Stimulated activated CD8-positive, alpha-beta memory T cell treated with anti-CD3 and anti-CD28 coated beads, Interleukin-4, amount 100 ng/mL, for 4 hours (primary cell): ENCODE measurements around the gene CHTOP.
"Not testable (repeated sequence)": the region's sequence is repeated elsewhere in the genome, so short reads cannot be mapped to it uniquely, and the experiment has no call there.

Experiments
- DNase-seq, 2 donors: peaks; one replicate each; pipeline ENCODE4 v3.0.0-alpha.2; 2020; ENCODE audit warnings: low read depth in 2 of 2, low spot score in 1 of 2

The CHTOP gene

DNA sequence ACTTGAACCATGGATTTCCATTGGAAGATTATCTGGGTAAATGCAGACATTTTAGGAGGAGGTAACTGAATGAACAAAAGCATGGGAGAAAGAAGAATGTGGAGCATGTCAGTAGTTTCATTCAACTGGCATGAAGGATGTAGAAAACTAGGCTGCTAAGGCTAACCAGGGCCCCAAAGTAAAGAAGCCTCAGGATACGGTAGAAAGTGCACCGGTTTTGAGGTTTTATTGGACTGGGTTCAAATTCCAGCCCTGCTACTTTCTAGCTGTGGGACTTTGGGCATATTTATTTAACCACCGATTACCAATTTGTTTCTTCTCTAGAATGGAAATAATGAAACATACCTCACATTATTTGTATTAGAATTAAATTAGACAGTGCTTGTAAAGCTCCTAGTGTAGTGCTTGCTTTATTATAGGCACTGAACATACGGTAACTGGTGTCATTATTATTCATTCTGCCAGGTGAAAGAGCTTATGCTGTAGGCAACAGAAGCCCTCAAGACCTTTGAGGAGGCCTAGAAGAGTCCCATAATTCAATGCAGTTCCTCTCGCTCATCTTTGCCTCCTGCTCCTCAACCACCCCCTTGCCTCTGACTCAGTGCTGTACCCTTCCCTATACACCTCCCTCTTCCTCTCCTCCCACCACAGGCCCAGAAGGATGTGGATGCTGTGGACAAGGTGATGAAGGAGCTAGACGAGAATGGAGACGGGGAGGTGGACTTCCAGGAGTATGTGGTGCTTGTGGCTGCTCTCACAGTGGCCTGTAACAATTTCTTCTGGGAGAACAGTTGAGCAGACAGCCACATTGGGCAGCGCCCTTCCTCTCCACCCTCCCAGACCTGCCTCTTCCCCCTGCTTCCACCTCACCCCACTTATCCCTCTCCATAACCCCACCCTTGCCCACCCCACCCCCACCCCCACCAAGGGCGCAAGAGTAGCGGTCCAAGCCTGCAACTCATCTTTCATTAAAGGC is 2.5 kb upstream of the CHTOP start:
- DNase-seq: no peak

DNA sequence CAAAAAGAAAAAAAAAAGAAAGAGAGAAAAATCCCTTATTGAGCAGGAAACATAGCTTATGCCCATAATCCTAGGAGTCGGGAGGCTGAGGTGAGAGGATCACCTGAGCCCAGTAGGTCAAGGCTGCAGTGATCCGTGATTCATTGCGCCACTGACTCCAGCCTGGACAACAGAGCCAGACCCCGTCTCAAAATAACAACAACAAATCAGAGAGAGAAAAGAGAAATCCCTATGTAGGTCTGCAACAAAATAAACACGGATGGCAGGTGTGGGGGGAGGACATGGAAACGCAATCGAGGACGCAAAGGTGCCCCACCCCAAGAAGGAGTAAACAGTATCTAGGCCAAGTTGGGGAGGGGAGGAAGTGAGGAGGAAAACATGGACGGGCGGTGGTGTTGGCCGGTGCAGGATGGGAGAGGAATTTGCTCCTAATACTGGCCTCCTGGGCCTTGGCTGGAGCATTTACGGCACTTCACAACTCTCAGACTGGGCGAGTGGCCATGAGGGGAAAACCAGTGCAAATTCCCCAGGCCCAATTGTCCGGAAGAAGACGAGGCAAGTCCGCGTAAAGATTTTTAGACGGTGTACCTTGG is 609 bp upstream of the CHTOP start:
- no peak for DNase-seq

DNA sequence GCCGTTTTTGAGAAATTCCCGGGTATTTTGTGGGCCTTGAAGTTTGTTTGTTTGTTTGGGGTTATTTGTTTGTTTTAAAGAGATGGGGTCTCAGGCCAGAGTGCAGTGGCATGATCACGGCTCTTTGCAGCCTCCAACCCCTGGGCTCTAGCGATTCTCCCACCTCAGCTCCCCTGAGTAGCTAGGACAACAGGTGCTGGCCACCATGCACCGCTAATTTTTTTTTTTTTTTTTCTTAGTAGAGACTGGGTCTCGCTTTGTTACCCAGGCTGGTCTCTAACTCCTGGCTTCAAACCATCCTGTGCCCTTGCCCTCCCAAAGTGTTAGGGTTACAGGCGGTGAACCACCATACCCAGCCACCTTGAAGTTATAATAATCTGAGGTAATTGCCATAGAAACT is 2.0 kb downstream of the CHTOP start:
- DNase-seq: no peak

DNA sequence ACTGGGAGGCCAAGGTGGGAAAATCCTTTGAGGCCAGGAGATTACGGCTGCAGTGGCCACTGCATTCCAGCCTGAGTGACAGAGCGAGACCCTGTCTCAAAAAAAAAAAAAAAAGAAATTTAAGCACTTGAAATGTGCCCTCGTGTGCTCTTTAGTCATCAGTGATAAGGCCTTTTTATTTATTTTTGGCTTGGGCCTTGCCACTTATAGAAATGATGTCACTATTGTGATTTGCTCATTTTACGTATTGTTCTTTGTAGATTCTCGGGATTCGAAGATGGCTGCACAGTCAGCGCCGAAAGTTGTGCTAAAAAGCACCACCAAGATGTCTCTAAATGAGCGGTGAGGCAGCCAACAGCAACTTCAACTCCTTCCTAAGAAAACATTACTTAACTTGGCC is 2.4 kb downstream of the CHTOP start:
- DNase-seq: no peak

DNA sequence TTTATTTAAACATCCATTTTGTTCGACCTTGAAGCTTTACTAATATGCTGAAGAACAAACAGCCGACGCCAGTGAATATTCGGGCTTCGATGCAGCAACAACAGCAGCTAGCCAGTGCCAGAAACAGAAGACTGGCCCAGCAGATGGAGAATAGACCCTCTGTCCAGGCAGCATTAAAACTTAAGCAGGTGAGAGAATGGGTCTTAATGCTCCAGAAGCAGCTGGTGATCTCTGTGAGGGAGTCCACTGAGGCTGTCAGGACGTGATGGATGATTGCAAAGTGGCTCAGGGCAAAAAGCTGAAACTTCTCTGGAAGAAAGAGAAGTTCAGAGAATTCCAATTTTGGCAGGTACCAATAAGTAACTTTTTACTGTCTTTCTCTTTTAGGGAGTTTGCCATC is 4.4 kb downstream of the CHTOP start:
- DNase-seq: no peak

DNA sequence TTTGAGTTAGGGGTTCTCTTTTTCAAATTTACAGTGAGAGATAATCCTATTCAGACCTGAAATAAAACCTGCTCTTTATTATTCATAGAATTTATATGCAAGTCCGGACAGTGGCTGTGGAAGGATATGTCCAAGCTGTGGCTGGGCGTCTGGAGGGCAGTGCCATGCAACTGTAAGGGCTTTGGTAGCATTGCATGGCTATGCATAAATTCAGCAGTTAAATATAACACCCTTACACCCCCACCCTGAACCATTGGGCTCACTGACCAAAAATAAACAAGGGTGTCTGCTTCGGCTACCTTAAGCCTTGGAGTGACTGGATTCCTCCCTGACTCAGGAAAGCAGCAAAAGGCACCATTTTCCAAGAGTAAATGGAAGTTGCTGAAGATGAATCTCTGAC is 5.4 kb downstream of the CHTOP start:
- no peak for DNase-seq

DNA sequence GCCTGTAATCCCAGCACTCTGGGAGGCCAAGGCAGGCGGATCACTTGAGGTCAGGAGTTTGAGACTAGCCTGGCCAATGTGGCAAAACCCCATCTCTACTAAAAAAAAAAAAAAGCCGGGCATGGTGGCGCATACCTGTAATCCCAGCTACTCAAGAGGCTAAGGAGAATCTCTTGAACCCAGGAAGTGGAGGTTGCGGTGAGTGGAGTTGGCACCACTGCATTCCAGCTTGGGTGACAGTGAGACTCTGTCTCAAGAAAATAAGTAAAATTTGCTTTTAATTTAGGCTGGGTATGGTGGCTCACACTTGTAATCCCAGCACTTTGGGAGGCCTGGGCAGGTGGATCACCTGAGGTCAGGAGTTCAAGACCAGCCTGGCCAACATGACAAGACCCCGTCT is 6.3 kb downstream of the CHTOP start:
- DNase-seq: not testable (repeated sequence)

DNA sequence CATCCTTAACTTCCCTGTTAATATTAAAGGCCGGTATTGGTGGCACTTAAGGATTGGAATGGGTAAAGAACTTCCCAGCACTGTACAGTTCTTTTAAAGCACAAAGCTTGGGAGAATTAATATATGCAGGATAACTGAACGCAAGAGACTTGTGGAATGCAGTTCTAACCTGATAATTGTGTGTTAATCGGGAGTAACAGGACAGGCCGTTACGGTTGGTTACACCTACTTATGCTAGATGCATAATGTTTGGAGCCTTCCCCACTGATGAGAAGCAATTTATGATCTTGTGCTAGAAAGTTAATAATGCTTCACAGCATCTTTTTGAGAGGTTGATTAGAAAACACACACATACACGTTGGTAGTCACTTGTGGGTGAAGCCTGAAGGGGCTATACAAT is 7.0 kb downstream of the CHTOP start:
- DNase-seq: no peak

DNA sequence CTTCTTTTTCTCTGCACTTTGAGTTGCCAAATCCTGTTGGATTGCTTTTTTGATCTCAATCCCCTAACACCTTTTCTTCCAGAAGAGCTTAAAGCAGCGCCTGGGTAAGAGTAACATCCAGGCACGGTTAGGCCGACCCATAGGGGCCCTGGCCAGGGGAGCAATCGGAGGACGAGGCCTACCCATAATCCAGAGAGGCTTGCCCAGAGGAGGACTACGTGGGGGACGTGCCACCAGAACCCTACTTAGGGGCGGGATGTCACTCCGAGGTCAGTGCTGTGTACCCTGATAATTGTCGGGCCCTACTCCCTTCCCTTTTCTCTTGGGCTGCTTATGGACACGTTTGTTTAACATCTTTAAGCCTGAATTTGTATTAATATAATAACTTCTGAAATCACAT is 8.3 kb downstream of the CHTOP start:
- no peak for DNase-seq

DNA sequence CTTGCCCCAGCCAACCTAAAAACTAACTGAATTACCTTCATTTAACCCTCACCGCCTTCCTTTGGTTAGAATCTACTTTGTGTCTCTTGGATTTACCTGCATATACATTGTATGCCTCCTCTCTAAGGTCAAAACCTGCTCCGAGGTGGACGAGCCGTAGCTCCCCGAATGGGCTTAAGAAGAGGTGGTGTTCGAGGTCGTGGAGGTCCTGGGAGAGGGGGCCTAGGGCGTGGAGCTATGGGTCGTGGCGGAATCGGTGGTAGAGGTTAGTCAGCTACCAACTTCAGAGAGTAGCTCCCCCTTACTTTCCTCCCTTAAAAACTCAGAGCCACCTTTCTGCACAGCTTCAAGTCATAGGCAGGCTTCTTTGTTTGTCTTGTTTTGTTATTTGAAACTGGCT is 9.2 kb downstream of the CHTOP start:
- DNase-seq: no peak

DNA sequence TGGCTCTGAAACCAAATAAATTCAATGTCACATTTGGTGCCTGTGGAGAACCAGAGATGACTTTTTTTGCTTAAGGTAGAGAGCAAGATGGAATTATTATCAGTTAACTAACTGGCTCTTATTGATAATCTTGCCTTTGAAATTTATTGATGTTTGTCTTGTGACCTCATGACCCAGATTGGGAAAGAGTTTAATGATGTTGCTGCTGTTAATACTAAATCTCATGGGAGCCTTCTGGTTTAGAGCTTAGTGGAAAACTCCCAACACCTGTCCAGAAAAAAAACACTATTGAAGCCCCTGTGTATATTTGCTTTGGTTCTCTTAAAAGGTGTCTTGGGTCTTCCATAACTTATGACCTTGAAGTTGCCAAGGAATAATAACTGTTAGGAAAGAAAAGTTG is 9.9 kb downstream of the CHTOP start:
- no peak for DNase-seq

DNA sequence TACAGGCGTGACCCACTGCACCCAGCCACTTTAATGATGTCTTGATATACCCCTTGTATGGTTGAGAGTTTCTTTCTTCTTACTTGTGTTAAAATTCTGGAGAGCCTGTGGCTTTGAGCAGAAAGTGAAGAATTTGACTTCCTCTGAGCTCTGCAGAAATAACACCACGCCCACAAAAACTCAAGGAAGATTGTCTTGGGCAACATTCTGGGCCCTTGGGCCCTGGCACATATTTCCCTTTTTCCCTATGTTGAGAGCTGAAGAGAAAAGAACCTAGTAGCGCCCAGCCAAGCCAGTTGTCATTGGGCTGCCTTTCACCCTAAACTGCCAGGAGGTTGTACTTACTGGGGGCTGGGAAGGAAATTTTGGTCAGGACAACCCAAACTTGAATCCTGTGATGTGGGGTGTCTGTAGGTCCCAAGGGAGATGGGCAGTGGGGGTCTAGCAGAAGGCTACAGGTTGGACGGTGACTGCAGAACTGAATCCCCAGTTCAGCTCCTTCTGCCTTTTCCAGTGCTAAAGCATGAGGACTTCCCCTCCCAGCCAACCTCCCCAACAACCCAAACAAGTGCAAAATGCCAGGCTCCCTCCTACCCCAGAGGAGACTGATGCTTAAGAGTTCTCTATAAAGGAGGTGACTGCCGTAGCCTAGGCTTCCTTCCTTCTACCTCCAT is 12.9 kb downstream of the CHTOP start:
- no peak for DNase-seq

DNA sequence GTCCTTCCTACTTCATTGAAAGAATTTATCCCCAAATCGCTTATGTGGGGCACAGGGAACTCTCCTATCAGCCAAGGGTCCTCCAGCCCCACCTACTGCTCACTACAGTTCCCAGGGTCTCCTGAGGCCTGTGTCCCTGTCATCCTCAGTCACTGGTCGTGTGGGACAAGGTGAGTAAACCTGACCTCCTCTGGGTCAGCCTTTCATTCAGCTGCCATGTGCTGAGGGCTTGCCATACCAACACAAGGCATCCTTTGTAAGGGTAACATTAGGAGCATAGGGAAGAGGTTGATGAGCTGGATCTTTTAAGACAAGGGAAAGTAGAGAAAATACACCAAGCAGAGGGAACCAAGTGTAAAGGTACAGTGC is 13.5 kb downstream of the CHTOP start:
- no peak for DNase-seq

DNA sequence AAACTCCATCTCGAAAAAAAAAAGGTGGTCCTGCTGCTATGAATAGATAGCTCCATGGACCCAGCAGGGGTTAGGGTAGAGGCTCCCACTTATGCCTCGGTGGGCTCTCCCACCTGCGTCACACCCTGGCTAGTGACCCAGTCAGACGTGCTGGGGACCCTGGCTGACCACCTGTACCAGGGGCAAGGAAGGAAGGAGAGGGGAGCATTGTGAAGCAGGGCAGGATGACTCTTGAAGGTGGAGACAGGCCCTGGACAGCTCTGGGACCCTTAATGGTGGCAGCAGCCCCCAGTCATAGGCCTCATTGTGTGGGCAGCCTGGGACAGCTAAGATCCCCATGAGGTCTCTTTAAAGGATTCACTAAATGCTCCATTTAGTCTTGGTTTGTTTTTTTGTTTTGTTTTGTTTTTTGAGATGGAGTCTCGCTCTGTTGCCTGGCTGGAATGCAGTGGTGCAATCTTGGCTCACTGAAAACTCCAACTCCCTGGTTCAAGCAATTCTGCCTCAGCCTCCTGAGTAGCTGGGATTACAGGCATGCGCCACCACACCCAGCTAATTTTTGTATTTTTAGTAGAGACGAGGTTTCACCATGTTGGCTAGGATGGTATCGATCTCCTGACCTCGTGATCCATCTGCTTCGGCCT is 14.3 kb downstream of the CHTOP start:
- no peak for DNase-seq

DNA sequence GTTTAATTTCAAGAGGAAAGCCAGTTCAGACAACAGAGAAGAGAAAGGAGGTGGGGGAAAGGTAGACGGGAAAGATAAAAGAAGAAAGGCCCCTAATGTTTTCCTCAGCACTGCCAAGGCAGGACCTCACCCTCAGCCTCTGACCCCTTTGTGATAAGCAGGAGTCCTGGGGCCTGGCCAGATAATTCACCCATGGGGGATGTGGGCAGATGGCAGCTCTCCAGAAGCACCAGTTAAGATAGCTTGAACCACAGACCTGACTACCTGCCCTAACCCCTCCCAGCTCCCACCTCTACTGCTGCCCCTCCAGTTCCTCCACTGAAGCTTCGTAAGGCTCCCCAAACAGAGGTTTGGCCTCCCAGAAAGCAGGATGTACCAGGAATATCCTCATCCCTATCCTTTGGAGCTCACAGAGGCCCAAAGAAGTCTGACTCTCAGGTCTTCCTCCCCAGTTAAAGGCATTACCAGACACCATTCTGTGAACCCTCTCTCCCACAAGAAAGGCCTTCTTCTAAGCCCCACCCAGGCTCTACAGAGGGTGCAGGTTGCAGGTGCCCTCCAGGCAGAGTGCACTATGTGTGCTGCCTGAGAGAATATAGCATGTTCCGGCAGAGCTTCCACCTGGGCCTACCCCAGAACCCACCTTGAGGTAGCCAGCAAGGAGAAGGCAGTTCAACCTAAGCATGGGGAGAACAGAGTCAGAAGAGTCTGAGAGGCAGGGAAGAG is 15.4 kb downstream of the CHTOP start:
- DNase-seq: no peak

DNA sequence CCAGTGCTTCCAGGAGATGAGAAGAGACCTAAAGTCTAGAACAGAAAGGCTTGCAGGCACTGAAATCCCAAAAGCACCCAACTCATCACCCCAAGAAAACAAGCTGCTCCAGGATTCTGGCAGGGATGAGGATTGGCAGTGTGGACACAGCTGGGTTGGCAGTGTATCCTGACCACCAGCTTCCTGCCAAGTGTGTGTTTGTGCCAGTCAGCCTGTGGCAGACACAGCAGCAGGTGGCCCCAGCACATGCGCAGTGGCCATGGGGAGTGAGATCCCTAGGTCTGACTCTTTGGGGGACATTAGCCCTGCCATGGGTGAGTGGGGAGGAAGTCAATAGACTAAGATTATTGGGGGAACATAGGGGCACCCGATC is 16.0 kb downstream of the CHTOP start:
- no peak for DNase-seq

DNA sequence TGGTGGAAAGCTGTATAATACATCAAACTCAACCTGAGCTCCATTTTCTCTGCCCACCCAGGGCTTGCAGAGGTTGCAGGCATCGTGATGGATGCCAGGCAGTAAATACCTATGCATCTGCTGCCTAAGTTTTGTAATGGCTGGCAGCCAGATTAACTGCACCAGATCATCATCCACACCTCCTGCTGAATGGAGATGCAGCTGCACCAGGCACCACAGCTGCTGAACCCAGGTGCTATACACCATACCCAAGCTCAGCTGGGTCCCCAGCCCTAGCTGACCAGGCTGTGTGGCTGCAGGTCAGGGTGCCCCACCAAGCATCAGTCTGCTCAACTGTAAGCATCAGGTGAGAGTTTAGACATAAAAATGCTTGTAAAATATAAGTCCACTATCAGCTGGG is 17.9 kb downstream of the CHTOP start:
- DNase-seq: no peak

DNA sequence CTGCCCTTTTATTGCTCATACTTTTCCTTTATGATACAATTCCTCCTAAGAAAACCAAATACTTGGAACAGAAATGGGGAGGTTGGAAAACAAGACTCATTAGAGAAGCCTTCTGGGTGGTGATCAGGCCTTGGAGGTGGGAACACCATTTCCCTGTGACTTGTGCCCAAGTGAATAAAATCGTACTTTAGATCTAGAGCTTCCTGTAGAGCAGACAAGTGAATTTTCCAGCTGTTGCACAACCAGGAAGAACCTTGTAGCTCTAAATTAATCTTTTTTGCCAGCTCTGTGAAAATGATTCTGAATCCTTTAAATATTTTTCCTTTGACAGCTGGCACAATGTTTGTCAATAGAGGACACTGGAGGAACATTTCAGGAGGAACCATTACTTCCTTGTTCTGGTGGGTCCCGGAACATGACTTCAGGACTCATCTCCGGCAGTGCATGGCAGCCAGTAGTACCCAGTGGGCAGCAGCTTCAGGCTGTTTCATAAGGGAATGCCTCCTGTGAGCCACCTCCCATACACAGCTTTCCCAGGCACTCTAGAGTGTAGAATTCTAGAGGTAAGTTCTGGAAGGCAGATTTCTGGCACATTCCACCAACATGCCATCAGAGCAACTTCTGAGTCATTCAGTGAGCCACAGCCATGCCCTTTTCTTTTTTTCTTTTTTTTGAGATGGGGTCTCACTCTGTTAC is 19.1 kb downstream of the CHTOP start:
- no peak for DNase-seq

DNA sequence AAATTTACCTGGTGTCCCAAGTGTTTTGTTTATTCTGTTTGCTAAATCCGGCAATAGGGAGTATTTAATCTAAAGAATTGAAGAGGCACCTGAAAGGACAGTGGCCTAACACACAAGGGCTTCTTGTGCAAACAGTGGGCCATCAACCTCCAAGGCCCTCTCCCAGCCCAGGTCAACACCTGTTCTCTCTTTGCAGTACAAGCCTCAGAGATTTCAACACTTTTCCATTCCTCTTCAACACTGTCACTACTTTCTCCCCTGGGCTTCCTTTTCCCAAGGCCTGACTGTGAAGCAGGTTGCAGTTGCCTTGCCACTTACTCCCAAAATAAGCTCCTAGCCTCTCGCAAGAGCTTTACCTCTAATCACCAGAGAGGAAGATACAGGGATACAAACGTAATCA is 21.5 kb downstream of the CHTOP start:
- DNase-seq: no peak

DNA sequence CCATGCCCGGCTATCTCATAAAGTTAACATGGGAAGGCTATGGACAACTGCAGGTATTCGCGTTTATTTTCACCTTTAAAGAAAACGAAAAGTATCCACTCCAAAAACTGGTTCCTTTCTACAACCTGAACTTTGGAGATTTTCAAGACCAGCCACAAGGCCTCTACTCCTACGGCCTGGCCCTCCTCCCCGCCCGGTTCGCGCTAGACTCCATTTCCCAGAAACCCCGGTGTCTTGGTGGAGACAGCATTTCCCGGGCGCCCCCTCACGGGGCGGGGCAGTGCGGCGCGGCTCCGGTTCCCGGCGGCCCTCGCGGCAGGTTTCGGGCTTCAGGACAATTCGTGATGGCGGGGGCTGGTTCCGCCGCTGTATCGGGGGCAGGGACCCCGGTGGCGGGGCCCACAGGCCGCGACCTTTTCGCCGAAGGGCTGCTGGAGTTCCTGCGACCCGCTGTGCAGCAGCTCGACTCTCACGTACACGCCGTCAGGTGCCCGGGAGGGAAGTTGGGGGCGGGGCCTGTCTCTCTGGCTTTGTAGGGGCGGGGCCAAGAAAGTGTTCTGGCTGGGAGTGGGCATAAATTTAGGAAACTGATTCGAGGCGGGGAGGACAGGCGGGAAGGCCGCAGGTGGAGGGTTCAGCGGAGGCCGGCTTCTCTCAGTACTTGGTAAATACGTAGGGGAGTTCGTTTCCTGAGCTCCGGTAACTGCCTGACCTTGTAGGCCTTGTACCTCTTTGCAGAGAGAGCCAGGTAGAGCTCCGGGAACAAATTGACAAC is 24.7 kb downstream of the CHTOP start, which contains the start of gene SNAPIN:
SNAPIN (plus strand) TSS at position 304 of the 775 bp plus-strand sequence; CDS start at position 345, 41 bp downstream.
- peak; percentile 72 to 82 for DNase-seq
